HUES6 (cell line): Measurements from ENCODE around the gene RAP1GDS1.
"Not testable (repeated sequence)": the region's sequence is repeated elsewhere in the genome, so short reads cannot be mapped to it uniquely, and the experiment has no call there.

Source experiments
- H3K27ac ChIP-seq: 2 replicates; pipeline ENCODE4 v1.7.0; 2013; ENCODE audit warnings: low read depth, mild to moderate bottlenecking, low read length, inconsistent platforms
- H3K27me3 ChIP-seq: 2 replicates; pipeline ENCODE4 v1.6.1; 2013; ENCODE audit warnings: low read length; ENCODE audit not compliant: control insufficient read depth, insufficient read depth
- H3K36me3 ChIP-seq: 2 replicates; pipeline ENCODE4 v1.6.1; 2013; ENCODE audit warnings: low read length; ENCODE audit not compliant: control insufficient read depth, insufficient read depth
- H3K4me1 ChIP-seq: 2 replicates; pipeline ENCODE4 v1.6.1; 2013; ENCODE audit warnings: low read length; ENCODE audit not compliant: control insufficient read depth, insufficient read depth
- H3K4me3 ChIP-seq: 2 replicates; pipeline ENCODE4 v1.5.1; 2013; ENCODE audit warnings: low read depth, low read length
- H3K9ac ChIP-seq: one replicate; pipeline ENCODE4 v1.6.1; 2013; ENCODE audit warnings: mild to moderate bottlenecking, low read length
- H3K9me3 ChIP-seq: 2 replicates; pipeline ENCODE4 v1.6.1; 2013; ENCODE audit warnings: low read depth, low read length; ENCODE audit not compliant: control insufficient read depth, insufficient read depth

RAP1GDS1 gene

GRCh38 chr4:98319021-98319420 is 57.8 kb downstream of the RAP1GDS1 start:
- H3K4me3 ChIP-seq = no peak overlapping the region
- H3K9me3 ChIP-seq = peaks cover 13% of the 10 kb centered on the region

DNA sequence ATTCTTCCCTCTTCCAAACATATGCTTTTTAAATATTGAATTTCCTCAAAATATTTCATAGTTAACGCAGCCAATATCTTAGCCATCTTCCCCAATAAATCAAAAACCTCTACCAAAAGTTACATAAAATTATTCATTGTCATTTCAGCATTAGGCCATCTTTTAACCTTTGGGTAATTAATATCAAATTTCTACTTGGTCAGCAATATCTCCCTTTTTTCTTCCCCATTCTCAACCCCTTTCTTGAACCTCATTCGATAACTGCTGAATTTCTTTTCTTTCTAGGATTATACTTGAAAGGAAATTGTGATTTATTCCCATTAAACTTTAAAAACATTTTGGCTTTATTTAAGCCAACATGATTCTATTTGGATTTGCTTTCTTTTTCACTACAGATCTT is 65.0 kb downstream of the RAP1GDS1 start:
- H3K4me1 ChIP-seq = no peaks in the 10 kb centered on the region
- H3K36me3 ChIP-seq = peaks cover 2% of the 10 kb centered on the region; the same call in 1 of the 2 replicates
- no peak overlapping the region for H3K9ac ChIP-seq
- H3K4me3 ChIP-seq = no peak overlapping the region
- H3K27ac ChIP-seq = no peak overlapping the region
- no peaks in the 10 kb centered on the region for H3K27me3 ChIP-seq
- peaks cover 25% of the 10 kb centered on the region for H3K9me3 ChIP-seq

More at GRCh38 chr4:98319021-98319420, 57.8 kb downstream of the RAP1GDS1 start:
- Histone ChIP-seq H3K27ac (no peak overlapping the region), H3K9ac (no peak overlapping the region), H3K4me1 (no peaks in the 10 kb centered on the region), H3K36me3 (peaks cover 7% of the 10 kb centered on the region), H3K27me3 (no peaks in the 10 kb centered on the region)

- Histone ChIP-seq H3K9ac (no peak overlapping the region), H3K36me3 (peaks cover 7% of the 10 kb centered on the region), H3K4me3 (no peak overlapping the region), H3K27me3 (no peaks in the 10 kb centered on the region), H3K27ac (no peak overlapping the region), H3K9me3 (peaks cover 35% of the 10 kb centered on the region), H3K4me1 (no peaks in the 10 kb centered on the region)
Observed at GRCh38 chr4:98327694-98328093, 66.5 kb downstream of the RAP1GDS1 start.

- not testable (repeated sequence) for H3K27ac ChIP-seq, H3K27me3 ChIP-seq, H3K4me3 ChIP-seq, H3K4me1 ChIP-seq, H3K36me3 ChIP-seq, H3K9ac ChIP-seq
- H3K9me3 ChIP-seq = peaks cover 45% of the 10 kb centered on the region
Observed at GRCh38 chr4:98329879-98330640, 68.9 kb downstream of the RAP1GDS1 start.

GRCh38 chr4:98332017-98332416 is 70.8 kb downstream of the RAP1GDS1 start:
- peaks cover 7% of the 10 kb centered on the region for H3K36me3 ChIP-seq
- peaks cover 13% of the 10 kb centered on the region; the same call in 1 of the 2 replicates for H3K4me1 ChIP-seq
- no peaks in the 10 kb centered on the region for H3K27me3 ChIP-seq
- H3K9me3 ChIP-seq = peaks cover 40% of the 10 kb centered on the region
- no peak overlapping the region for H3K27ac ChIP-seq
- no peak overlapping the region for H3K9ac ChIP-seq
- H3K4me3 ChIP-seq = no peak overlapping the region

GRCh38 chr4:98334461-98334860 is 73.3 kb downstream of the RAP1GDS1 start:
- H3K36me3 ChIP-seq = peaks cover 5% of the 10 kb centered on the region; the same call in 1 of the 2 replicates
- peaks cover 21% of the 10 kb centered on the region; the same call in 1 of the 2 replicates for H3K4me1 ChIP-seq
- 0 out of 2 replicates have a peak overlapping the region, but pooled peaks have one; percentile 3 for H3K4me3 ChIP-seq
- H3K27ac ChIP-seq = peak overlapping the region; percentile 62; the same call in 1 of the 2 replicates
- no peak overlapping the region for H3K9ac ChIP-seq
- peaks cover 28% of the 10 kb centered on the region for H3K9me3 ChIP-seq
- H3K27me3 ChIP-seq = no peaks in the 10 kb centered on the region

DNA sequence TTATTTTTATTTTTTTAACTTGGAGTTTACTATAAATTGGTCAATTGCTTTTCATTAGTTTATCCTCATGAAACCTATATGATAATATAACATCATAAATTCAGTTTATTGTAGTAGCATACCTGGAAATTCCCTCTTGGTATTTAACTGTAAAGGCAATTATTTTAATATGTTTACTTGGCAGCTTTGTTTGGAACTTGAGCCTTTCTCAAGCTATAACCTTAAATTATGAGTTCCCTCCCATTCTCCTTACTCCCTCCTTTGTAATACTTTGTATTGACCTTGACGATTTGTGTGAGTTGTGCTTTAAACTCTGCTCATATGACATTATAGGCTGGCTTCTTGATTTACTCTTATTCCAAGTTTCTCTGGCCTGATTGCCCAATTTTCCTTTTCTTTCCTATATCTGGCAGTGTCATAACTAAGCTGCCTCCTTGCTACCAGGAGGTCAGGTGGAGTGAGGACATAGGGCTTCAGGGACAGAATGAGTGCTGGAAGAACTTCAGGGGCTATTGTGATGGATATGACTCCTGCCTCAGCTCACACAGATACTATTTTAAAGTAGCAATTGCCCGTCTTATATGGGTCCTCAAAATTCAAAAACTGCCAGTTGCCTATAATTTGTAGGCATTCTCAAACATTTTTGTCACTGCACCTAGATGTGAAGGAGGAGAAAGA is 77.7 kb downstream of the RAP1GDS1 start:
- Histone ChIP-seq H3K9ac (no peak overlapping the region), H3K36me3 (peaks cover 3% of the 10 kb centered on the region; the same call in 1 of the 2 replicates), H3K4me1 (peaks cover 27% of the 10 kb centered on the region; the same call in 1 of the 2 replicates), H3K27ac (no peak overlapping the region), H3K4me3 (no peak overlapping the region), H3K27me3 (no peaks in the 10 kb centered on the region), H3K9me3 (peaks cover 2% of the 10 kb centered on the region; the same call in 1 of the 2 replicates)

DNA sequence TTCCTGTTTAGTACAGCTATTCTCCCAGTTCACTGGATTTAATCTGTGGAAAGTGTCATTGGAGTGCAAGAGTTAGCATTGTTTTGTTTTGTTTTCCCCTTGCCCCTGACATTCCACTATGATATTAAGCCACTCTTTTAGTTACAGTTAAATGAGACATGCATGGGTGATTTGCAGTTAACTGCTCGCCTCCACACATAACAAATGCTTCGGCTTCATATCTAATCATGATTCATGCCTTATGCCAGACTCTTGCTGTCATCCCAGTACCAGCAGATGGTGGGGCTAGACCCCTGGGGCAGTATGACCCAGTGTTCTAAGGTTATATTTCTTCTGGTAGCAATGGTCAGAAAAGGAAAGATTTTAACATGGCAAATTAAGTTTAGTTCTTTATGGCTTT is 80.1 kb downstream of the RAP1GDS1 start:
- no peak overlapping the region for H3K27ac ChIP-seq
- no peak overlapping the region for H3K4me3 ChIP-seq
- H3K36me3 ChIP-seq = peaks cover 8% of the 10 kb centered on the region; the same call in 1 of the 2 replicates
- H3K9me3 ChIP-seq = no peaks in the 10 kb centered on the region
- no peak overlapping the region for H3K9ac ChIP-seq
- H3K27me3 ChIP-seq = no peaks in the 10 kb centered on the region
- peaks cover 14% of the 10 kb centered on the region; the same call in 1 of the 2 replicates for H3K4me1 ChIP-seq

DNA sequence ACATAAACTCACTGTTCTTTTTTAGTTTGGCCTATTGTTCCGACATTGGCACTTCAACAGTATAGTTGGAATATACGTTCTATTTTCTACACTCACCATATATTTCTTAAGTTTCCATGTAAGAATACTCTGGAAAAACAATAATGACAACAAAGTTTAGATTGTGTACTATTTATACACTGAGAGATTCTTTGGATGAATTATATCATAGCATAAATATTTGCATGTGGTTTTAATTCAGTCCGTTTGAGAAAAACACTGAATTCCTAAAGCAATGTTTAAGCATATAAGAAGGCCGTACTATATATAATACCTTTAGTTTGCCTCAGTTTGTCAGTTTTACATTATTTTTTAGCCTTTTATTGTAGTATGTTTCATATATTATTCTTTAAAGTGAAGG is 82.4 kb downstream of the RAP1GDS1 start:
- no peak overlapping the region for H3K27ac ChIP-seq
- peaks cover 13% of the 10 kb centered on the region; the same call in 1 of the 2 replicates for H3K4me1 ChIP-seq
- H3K9me3 ChIP-seq = no peaks in the 10 kb centered on the region
- peaks cover 11% of the 10 kb centered on the region; the same call in 1 of the 2 replicates for H3K36me3 ChIP-seq
- H3K9ac ChIP-seq = no peak overlapping the region
- H3K4me3 ChIP-seq = no peak overlapping the region
- no peaks in the 10 kb centered on the region for H3K27me3 ChIP-seq

GRCh38 chr4:98345838-98346237 is 84.7 kb downstream of the RAP1GDS1 start:
- Histone ChIP-seq H3K27ac (no peak overlapping the region), H3K27me3 (no peaks in the 10 kb centered on the region), H3K9me3 (no peaks in the 10 kb centered on the region)

GRCh38 chr4:98352396-98352795 is 91.2 kb downstream of the RAP1GDS1 start:
- Histone ChIP-seq H3K36me3 (peaks cover 6% of the 10 kb centered on the region; the same call in 1 of the 2 replicates), H3K9me3 (no peaks in the 10 kb centered on the region), H3K27ac (no peak overlapping the region), H3K27me3 (no peaks in the 10 kb centered on the region), H3K4me3 (no peak overlapping the region), H3K9ac (no peak overlapping the region), H3K4me1 (no peaks in the 10 kb centered on the region)

More at GRCh38 chr4:98345838-98346237, 84.7 kb downstream of the RAP1GDS1 start:
- Histone ChIP-seq H3K36me3 (peaks cover 11% of the 10 kb centered on the region; the same call in 1 of the 2 replicates), H3K4me1 (peaks cover 5% of the 10 kb centered on the region; the same call in 1 of the 2 replicates), H3K9ac (no peak overlapping the region), H3K4me3 (no peak overlapping the region)
